ENCODE results near the gene KDM1A.

- TF ChIP-seq CTCF (IDR thresholded peaks at IDR 0.05; ENCODE audit: low read length) (no peak), EZH2 (optimal IDR thresholded peaks at IDR 0.05; ENCODE audit: low read depth, low read length) (no peak)
Observed at GRCh38 chr1:23027352-23027907, 8.2 kb downstream of the KDM1A start.

Data from MM.1S (cell line).